CD4-positive, alpha-beta T cell treated with Interferon alpha-2 for 1 hour (primary cell): ENCODE measurements around the gene PCED1A.
A peak's percentile ranks its signal among the peaks of the same experiment; 100 is the strongest.
"Not testable (repeated sequence)": the region's sequence is repeated elsewhere in the genome, so short reads cannot be mapped to it uniquely, and the experiment has no call there.

Experiments
- DNase-seq, 2 donors: peaks; one replicate each; pipeline ENCODE4 v3.0.0-alpha.2; 2020 to 2022

The PCED1A gene

DNA sequence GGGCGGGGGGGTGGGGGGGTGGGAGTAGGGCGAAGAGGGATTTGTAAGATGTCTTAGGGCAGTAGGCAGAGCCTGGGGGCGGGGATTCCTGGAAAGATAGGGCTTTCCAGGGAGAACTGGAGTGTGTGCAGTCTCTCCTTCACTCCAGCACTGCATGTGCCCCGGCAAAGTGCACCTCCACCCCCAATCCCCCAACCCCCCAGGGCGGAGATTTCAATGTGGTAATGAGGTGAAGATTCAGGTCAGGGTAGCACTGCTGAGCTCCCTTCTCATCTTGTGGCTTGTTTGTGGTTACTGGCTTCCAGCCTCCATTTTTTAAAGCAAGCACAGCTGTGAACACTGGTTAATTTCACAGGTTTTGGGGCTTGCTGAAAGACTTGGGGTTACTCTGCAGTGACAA is 18.4 kb downstream of the PCED1A start:
- DNase-seq: peak; percentile 40 to 68

DNA sequence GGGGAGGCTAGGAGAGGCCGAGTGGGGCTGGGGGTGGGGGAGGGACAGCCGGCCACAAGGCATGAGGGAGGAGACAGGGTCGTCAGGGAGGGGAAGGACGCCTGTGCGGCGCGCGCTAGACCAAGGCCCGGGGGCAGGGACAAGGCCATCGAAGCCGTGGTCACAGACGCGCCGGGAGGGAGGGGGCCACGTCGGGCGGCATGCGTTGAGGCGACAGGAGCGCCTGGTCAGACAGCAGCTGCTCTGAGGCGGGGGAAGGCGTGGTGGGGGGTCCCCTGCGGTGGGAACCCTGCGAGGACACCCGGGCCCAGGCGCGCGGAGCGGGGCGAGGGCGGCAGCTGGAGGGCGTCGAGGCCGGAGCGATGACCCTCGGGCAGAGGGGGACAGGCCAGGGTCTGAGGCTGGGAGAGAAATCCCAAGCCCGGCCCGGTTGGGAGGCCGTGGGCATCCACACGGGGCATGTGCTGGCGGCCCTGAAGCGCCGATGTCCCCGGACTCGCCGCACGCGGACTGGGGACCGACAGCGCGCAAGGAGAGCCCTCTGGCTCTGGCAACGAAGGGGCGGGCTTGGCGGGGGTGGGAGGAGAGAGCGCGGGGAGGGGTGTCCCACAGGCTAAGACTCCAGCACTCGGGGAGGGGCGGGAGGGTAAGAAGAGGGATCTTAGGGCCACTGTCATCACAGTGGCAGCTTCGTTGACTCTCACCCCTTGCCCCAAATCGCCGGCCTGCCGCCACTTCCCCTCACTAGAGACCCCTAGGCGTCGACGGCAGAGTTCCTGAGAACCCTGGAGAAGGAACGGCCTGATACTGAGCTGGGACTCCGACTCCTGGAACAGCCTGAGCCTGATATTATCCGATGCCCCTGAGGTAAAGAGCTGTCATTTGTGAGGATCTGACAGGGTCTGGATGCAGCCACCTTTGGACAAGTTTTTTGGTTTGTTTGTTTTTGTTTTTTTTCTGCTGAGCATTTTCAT is 19.3 kb downstream of the PCED1A start:
- no peak for DNase-seq

DNA sequence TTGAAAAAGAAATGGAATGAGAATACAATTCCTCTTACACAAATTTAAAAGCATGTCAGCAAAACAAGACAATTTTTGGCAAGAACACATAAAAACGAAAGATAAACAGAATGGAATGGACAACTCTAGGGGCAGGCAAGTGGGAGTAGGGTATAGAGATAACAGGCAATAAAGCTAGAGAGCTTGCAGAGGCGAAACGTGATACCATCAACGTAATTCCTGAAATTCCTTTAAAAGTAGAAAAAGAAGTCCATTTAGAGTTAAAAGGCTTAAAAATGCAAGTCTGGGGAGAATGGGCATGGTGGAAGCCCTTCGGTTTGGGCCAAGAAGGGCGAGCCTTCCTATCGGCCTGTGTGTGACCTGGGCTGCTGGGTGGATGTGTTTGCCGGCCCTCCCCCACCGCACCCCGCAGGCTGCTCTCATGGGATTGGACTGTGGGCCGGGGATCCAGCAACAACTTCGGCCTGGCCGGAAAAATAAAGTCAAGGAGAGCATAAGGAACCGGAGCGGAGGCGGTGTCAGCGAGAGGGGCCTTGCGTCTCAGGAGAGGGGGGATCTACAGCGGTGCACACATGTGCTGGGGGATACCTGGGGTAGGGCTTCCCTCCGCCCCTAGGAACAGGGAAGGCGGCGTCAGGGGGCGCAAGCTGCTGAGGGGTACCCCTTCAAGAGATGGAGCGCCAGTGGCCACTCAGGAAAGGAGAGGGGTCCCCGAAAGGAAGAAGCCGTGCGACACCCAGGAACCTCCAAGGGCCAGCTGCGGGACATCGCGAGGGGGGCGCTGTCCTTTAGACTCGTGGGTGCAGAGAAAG is 20.2 kb downstream of the PCED1A start:
- no peak for DNase-seq

DNA sequence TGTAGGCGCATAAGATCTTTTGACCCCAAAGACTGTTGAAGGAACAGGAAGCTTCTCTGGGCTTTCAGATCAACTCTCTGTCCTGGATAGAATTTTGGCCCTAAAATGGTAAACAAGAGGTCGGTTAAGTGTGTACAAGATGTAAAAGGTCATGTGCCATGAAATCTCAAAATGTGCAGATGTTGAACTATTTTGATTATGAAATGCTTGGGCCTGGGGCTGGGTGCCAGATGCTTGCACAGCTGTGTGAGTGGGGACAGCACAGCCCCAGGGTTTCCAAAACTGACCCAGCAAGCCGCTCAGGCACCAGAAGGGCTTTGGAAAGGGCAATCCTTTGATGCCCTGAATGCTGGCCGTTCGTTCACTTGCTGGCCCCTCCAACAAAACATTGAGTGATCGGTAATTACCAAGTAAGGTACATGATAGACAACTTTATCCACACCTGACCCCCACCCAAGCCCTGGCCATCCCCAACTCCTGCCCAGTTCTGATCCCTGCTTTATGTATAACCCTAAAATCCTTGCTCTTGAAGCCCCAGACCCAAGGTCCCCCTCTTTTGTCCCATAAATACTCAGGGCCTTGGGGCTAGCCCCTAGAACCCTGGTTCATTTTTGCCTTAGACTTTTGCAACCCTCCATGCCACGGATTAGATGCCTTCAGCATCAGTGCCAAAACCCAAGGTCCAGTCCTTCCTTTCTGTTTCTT is 22.4 kb downstream of the PCED1A start:
- DNase-seq: no peak

DNA sequence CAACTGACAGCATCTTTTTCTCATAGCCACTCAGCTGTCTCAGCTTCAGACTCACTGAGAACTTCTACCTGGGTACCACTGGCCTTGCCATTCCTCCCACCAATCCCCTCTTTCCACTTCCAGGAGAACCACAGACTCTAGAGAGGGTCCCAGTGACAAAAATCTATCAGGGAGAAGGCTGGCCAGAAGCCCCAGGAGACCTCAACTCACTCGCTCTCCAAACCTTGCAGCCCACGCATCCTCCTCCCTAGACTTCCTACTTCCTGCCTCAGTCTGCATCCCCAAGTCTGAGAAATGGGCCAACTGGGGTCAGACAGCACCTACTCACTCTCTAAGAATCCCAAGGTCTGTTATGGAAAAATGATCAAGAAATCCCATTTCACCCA is 23.1 kb downstream of the PCED1A start:
- DNase-seq: no peak

DNA sequence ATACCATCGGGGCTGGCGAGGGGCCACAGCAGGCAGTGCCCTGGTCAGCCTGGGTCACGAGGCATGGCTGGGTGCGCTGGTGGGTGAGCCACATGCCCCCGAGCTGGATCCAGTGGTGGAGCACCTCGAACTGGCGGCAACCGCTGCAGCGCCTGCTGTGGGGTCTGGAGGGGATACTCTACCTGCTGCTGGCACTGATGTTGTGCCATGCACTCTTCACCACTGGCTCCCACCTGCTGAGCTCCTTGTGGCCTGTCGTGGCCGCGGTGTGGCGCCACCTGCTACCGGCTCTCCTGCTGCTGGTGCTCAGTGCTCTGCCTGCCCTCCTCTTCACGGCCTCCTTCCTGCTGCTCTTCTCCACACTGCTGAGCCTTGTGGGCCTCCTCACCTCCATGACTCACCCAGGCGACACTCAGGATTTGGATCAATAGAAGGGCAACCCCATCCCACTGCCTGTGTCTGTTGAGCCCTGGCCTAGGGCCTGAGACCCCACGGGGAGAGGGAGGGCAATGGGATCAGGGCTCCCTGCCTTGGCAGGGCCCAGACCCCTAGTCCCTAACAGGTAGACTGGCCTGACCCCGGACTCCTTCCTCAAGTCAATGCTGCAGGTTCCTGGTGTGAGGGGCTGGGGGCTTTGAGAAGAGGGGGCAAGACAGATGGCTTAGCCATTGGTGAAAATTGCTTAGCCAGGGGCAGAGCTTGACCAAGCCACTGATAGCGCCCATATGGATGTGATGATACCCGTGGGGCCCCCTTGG is 23.7 kb downstream of the PCED1A start:
- peak in 1 of 2 donors; percentile 21 for DNase-seq

DNA sequence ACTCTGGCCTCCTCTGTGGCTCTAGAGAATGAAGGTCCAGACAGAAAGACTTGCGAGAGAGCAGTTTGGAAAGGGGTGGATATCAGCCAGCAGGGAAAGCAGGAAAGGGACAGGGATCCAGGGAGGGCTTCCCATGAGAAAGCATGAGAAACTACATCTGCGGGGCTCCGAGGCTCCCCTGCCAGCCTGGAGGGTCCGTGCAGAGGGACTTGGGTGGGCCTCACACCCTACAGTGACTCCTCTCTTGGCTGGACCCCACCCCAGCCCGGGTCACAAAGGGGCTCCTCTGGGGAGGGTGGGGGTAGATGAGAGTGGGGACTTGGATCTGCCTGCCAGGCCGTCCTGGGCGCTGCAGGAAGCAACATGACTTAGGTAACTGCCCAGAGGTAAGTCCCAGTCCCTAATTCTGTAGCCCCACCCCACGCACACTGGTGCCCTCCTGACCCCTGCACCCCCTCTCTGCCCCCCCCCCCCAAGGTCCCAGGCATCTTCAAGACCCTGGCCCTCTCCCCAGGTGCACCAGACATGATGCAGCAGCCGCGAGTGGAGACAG is 24.3 kb downstream of the PCED1A start, which contains the start of gene TMEM239:
TSS of gene TMEM239 (plus strand) at position 335 of the 553 bp plus-strand sequence. CDS start at position 526, 191 bp downstream.
- no peak for DNase-seq

DNA sequence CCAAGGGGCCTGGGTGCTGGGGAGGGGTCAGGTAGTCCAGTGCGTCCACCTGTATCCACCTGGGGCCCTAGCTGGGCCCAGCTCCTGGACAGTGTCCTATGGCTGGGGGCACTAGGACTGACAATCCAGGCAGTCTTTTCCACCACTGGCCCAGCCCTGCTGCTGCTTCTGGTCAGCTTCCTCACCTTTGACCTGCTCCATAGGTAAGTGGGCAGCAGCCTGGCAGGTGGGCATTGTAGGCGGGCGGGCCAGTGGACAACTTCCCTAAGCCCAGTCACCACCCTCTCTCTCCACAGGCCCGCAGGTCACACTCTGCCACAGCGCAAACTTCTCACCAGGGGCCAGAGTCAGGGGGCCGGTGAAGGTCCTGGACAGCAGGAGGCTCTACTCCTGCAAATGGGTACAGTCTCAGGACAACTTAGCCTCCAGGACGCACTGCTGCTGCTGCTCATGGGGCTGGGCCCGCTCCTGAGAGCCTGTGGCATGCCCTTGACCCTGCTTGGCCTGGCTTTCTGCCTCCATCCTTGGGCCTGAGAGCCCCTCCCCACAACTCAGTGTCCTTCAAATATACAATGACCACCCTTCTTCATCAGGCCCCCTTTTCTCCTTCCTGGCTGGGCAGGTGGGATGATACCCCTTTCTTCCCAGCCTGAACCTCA is 25.1 kb downstream of the PCED1A start:
- no peak for DNase-seq

GRCh38 chr20:2814587-2815051 is 25.8 kb downstream of the PCED1A start, which contains the start of gene C20orf141:
Gene C20orf141 (plus strand): TSS chr20:2814987. CDS start chr20:2815185, 198 bp downstream.
- no peak for DNase-seq

GRCh38 chr20:2814076-2814475 is 26.4 kb downstream of the PCED1A start:
- DNase-seq: no peak

- no peak for DNase-seq
These were observed 28.3 kb downstream of the PCED1A start for GRCh38 chr20:2812189-2812588.

DNA sequence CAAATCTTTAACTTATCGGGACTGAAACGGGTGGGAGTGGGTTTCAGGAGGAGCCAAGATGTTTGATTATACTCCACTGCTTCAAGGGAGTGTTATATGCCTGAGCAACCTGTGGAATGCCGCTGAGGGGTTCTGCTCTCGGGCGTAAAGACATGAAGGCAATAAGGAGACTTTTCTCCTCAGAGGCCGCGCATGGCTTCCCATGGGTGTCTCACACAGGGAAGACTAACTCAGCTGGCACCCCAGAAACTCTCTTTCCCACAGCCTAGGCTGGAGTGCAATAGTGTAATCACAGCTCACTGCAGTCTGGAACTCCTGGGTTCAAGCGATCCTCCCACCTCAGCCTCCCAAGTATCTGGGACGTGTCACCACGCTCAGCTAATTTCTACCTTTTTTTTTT is 30.8 kb downstream of the PCED1A start:
- DNase-seq: no peak

GRCh38 chr20:2807929-2808328 is 32.5 kb downstream of the PCED1A start:
- not testable (repeated sequence) for DNase-seq

- no peak for DNase-seq
These were observed 33.4 kb downstream of the PCED1A start for GRCh38 chr20:2807019-2807418.

GRCh38 chr20:2806351-2806701 is 34.1 kb downstream of the PCED1A start:
- DNase-seq: no peak

DNA sequence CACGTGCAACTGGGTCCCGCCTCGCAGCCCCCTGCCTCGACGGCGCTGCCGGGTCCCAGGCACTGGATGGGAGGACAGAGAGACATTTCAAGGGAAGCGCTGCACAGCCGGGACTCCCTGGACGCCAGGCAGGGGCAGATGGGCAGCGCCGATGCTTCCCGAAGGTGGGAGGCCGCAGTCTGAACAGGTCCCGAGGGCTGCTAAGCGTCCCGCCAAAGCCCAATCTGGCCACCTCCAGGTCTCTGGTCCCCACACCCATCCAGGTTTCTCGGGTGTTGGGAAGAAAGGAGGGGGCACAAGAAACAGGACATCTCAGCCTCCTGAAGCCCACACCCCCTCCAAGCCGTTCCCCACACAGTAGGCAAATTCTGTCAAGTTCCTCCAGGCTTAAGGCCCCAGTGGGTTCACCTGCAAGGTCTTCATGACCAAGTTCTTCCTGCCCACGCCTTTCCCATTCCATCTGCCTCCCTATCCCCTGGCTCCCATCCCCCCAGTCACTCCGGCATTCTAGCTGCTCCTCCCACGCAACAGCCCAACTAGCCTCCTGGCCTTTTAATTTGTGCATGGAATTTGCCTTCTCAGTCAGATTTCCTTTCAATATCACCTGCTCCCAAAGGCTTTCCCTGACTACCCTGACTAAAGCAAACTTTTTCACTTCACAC is 34.6 kb downstream of the PCED1A start:
- DNase-seq: no peak

DNA sequence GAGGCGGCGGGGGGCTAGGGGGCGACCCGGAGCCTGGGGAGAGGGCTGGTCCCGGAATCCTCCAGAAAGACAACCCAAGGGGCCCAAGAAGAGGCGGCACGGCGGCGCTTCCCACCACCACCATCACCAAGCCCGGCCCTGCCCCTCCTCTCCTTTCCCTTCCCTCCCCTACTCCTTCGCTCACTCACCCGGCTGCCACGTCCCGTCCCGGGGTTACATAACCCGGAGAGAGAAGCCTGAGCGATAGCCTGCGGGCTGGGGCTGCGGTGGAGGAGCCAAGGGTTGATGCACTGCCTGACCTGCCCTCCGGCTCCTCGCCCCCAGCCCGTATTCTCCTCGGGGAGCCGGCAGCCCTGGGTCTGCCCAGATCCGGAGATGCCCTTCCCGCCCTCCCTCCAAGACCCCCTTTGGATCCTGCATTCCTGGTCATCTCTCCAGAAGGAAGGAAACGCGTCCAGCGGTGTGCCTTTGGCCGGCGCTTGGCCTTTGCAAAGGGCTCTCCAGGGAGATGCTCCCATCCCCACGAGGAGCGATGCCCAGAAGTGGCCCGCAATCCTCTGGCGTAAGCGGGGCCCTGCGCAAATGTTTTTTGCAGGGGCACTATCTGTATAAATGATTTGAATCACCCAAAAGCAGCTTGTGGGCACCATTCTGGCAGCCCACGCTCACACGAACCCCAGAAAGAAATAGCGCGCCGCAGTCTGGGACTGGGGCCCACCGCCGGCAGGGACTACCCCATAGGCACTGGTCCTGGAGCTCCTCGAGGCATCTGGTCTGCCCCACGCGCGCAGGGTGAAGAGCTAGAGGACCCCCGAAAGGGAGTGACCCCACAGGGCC is 35.4 kb downstream of the PCED1A start:
- no peak for DNase-seq

- DNase-seq: no peak
These were observed 36.2 kb downstream of the PCED1A start for GRCh38 chr20:2804041-2804828.

DNA sequence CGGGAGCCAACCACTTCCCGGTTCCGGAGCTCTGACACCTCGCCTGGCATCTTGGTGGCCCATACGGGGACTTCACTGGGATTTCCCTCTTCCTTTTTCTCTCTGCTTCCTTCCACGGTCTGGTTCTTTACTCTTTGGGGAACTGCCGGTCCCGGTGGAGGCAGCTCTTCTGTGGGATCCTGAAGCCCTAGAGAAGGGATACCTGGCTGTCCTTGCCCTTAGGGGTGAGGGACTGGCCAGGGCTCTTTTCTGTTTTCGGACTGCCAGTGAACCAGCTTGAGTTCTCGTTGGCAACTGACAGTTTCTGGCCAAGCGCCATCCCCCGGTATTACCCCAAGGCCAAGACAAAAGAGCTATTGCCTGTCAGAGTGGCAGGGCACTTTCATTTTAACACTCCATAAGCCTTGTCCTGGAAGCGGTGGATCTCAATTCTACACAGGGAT is 39.1 kb downstream of the PCED1A start:
- DNase-seq: no peak
